CD14-positive monocyte (primary cell): Measurements from ENCODE around the gene PDIA5. TPM values are rescaled to one million over a fixed set of nuclear protein-coding genes. Genes with fewer than 3 reads are reported as not detected.

Experiments used
- DNase-seq, 3 donors: peaks; one replicate each; pipeline ENCODE4 v3.0.0-alpha.2; 2011 to 2022
- H2AFZ ChIP-seq: 2 replicates; pipeline ENCODE4 v1.6.0; 2012; ENCODE audit warnings: mild to moderate bottlenecking, low read depth, low read length, inconsistent platforms; ENCODE audit not compliant: insufficient read depth, poor library complexity, severe bottlenecking
- H3K27ac ChIP-seq, 2 donors: 1 replicate in 1 of 2; 2 replicates in 1 of 2; pipeline ENCODE4 v1.5.1; 2012 to 2013; ENCODE audit warnings: low read length in 2 of 2, control low read depth in 1 of 2, inconsistent platforms in 1 of 2, low read depth in 1 of 2, mild to moderate bottlenecking in 1 of 2
- H3K27me3 ChIP-seq, 2 donors: one replicate each; pipeline versions ENCODE4 v1.6.0 to v1.6.1; 2011 to 2013; ENCODE audit warnings: low read length in 2 of 2; ENCODE audit not compliant: control insufficient read depth in 2 of 2, insufficient read depth in 2 of 2
- H3K36me3 ChIP-seq, 2 donors: replicated peaks in 1 of 2; 1 replicate in 1 of 2; 2 replicates in 1 of 2; pipeline versions ENCODE4 v1.5.1 to v1.6.1; 2012 to 2013; ENCODE audit warnings: low read length in 2 of 2, control low read depth in 1 of 2, inconsistent platforms in 1 of 2, mild to moderate bottlenecking in 1 of 2; ENCODE audit not compliant: insufficient read depth in 2 of 2, control insufficient read depth in 1 of 2
- H3K4me1 ChIP-seq, 2 donors: 1 replicate in 1 of 2; 2 replicates in 1 of 2; pipeline versions ENCODE4 v1.5.1 to v1.6.1; 2012 to 2013; ENCODE audit warnings: low read length in 2 of 2, control low read depth in 1 of 2, inconsistent platforms in 1 of 2, mild to moderate bottlenecking in 1 of 2, moderate library complexity in 1 of 2; ENCODE audit not compliant: insufficient read depth in 2 of 2, control insufficient read depth in 1 of 2
- H3K4me2 ChIP-seq: replicated peaks from 2 replicates; pipeline ENCODE3; 2012; ENCODE audit warnings: low read length, moderate library complexity, mild to moderate bottlenecking; ENCODE audit not compliant: poor library complexity, severe bottlenecking; ENCODE audit errors: extremely low read depth
- H3K4me3 ChIP-seq, 3 experiments: fragments of 200-600 bp in 1 of 3; sonication (generic) in 1 of 3; replicated peaks in 1 of 3; 1 replicate in 2 of 3; 2 replicates in 1 of 3; pipeline ENCODE4 v1.5.1; 2011 to 2013; ENCODE audit warnings: low read length in 3 of 3, mild to moderate bottlenecking in 3 of 3, control low read depth in 2 of 3, low read depth in 2 of 3, inconsistent platforms in 1 of 3, moderate library complexity in 1 of 3
- H3K79me2 ChIP-seq: 2 replicates; pipeline ENCODE4 v1.6.0; 2012; ENCODE audit warnings: mild to moderate bottlenecking, control low read depth, inconsistent platforms, low read length, moderate library complexity; ENCODE audit not compliant: insufficient read depth
- H3K9ac ChIP-seq: 2 replicates; pipeline ENCODE4 v1.6.0; 2017; ENCODE audit warnings: low read length, mild to moderate bottlenecking; ENCODE audit not compliant: insufficient read depth, poor library complexity, severe bottlenecking
- H3K9me3 ChIP-seq, 2 donors: replicated peaks in 1 of 2; 1 replicate in 1 of 2; 2 replicates in 1 of 2; pipeline versions ENCODE4 v1.5.1 to v1.6.1; 2012 to 2013; ENCODE audit warnings: low read length in 2 of 2, control low read depth in 1 of 2; ENCODE audit not compliant: control insufficient read depth in 1 of 2, insufficient read depth in 1 of 2
- H4K20me1 ChIP-seq: 2 replicates; pipeline ENCODE4 v1.6.0; 2012; ENCODE audit warnings: mild to moderate bottlenecking, low read length, control low read depth, moderate library complexity; ENCODE audit not compliant: insufficient read depth
- H3K27ac Mint-ChIP-seq, 7 donors: one replicate each; pipeline ENCODE4 v1.8.0; 2020; ENCODE audit warnings: mild to moderate bottlenecking in 7 of 7, mixed read lengths in 7 of 7, moderate library complexity in 6 of 7, inconsistent platforms in 2 of 7
- H3K27me3 Mint-ChIP-seq, 3 donors: one replicate each; pipeline ENCODE4 v1.8.0; 2021 to 2022; ENCODE audit warnings: low read depth in 3 of 3, mild to moderate bottlenecking in 3 of 3, mixed read lengths in 3 of 3, moderate library complexity in 3 of 3, inconsistent platforms in 1 of 3
- H3K36me3 Mint-ChIP-seq, 2 donors: one replicate each; pipeline ENCODE4 v1.8.0; 2020; ENCODE audit warnings: mixed read lengths in 2 of 2, inconsistent platforms in 1 of 2, mild to moderate bottlenecking in 1 of 2
- H3K4me1 Mint-ChIP-seq: one replicate; pipeline ENCODE4 v1.8.0; 2020; ENCODE audit warnings: mild to moderate bottlenecking, mixed read lengths
- H3K4me3 Mint-ChIP-seq, 2 donors: one replicate each; pipeline ENCODE4 v1.8.0; 2020; ENCODE audit warnings: mild to moderate bottlenecking in 2 of 2, mixed read lengths in 2 of 2, moderate library complexity in 1 of 2
- H3K9me3 Mint-ChIP-seq, 7 donors: one replicate each; pipeline ENCODE4 v1.8.0; 2020 to 2022; ENCODE audit warnings: mixed read lengths in 7 of 7, mild to moderate bottlenecking in 6 of 7, moderate library complexity in 6 of 7, inconsistent platforms in 2 of 7
- WGBS: methylation state at CpG from one replicate; pipeline ENCODE4 v1.1.5; 2013; ENCODE audit warnings: missing lambda C conversion rate; ENCODE audit not compliant: insufficient coverage; 5-methylcytosine and 5-hydroxymethylcytosine counted together
- intact Hi-C, 2 donors: fragments of 100-400 bp; cut with micrococcal nuclease; formaldehyde crosslinking; loops; one replicate each; pipeline versions ENCODE4 v1.15.0 to v1.15.1; 2023
- polyA plus RNA-seq, 3 donors: library from polyadenylated mRNA; depleted of rRNA in 1 of 3; unstranded in 2 of 3; stranded (reverse) in 1 of 3; fragments of 300-500 nt in 2 of 3; fragments of >200 nt in 1 of 3; fragmentation: Illumina TruSeq in 2 of 3; gene quantifications; 1 replicate in 2 of 3; 2 replicates in 1 of 3; pipeline ENCODE4 v1.2.3, GENCODE V29; 2012 to 2021
- TF ChIP-seq, protein P1 (sequence below): fragments of 200-600 bp; IDR thresholded peaks from one replicate; pipeline ENCODE4 v1.8.0; 2022; ENCODE audit warnings: antibody characterized with exemption, mild to moderate bottlenecking

The PDIA5 gene
- polyA plus RNA-seq, 3 donors: 7.1 to 10.0 (median 9.2) TPM

DNA sequence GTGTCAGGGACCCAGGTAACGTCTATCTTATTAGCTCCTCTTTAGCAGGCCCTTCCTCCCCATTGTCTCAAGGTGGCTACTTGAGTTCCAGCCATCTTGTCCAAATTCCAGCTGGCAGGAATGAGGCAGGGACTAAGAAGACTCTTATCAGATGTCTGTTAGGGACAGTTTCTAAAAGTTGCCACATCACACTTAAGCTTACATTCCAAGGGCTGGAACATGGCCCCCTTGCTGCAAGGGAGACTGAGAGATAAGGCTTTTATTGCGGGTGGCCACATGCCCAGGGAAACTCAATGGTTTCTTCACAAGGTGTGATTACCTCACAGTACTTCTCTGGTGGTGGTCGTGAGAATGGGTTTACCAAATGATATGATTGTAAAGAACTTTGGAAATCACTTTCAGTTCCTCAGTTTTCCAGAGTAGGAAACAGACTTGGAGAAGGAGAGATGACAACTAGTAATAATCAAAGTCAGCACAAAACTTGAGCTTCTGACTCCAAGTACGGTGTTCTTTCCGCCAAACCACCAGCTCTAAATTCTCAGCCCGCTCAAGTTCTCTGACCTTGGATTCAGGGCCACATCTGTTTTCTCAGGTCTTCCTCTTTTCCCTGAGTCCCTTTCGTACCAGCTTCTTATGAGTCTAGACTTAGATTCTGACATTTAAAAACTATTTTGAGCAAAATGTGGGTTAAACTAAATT lies 14.2 kb downstream of the PDIA5 start:
- Histone ChIP-seq H3K4me1 (peaks cover 9 to 19% of the 10 kb centered on the region in 2 donors), H3K27ac (no peak overlapping the region), H4K20me1 (peaks cover 13% of the 10 kb centered on the region), H3K79me2 (peaks cover 68% of the 10 kb centered on the region), H3K9me3 (no peaks in the 10 kb centered on the region), H3K27me3 (no peaks in the 10 kb centered on the region), H3K4me3 (no peak overlapping the region), H3K36me3 (no peaks in the 10 kb centered on the region), H3K4me2 (no peak overlapping the region), H3K9ac (no peak overlapping the region), H2AFZ (no peak overlapping the region)
- H3K27me3 Mint-ChIP-seq: peaks cover 0 to 3% (median 0%) of the 10 kb centered on the region in 3 donors
- 60% methylated on average over 2 of the region's 7 CpGs for WGBS
- H3K4me1 Mint-ChIP-seq: peaks cover 50% of the 10 kb centered on the region
- peaks cover 0 to 6% of the 10 kb centered on the region in 2 donors for H3K36me3 Mint-ChIP-seq
- no peak for DNase-seq
- no peak overlapping the region for H3K4me3 Mint-ChIP-seq
- TF ChIP-seq, protein P1, sequence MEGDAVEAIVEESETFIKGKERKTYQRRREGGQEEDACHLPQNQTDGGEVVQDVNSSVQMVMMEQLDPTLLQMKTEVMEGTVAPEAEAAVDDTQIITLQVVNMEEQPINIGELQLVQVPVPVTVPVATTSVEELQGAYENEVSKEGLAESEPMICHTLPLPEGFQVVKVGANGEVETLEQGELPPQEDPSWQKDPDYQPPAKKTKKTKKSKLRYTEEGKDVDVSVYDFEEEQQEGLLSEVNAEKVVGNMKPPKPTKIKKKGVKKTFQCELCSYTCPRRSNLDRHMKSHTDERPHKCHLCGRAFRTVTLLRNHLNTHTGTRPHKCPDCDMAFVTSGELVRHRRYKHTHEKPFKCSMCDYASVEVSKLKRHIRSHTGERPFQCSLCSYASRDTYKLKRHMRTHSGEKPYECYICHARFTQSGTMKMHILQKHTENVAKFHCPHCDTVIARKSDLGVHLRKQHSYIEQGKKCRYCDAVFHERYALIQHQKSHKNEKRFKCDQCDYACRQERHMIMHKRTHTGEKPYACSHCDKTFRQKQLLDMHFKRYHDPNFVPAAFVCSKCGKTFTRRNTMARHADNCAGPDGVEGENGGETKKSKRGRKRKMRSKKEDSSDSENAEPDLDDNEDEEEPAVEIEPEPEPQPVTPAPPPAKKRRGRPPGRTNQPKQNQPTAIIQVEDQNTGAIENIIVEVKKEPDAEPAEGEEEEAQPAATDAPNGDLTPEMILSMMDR: no peak
- intact Hi-C loops: no loop called here
- no peaks in the 10 kb centered on the region for H3K9me3 Mint-ChIP-seq
- peak overlapping the region in 1 of 7 donors; percentile 70 for H3K27ac Mint-ChIP-seq

DNA sequence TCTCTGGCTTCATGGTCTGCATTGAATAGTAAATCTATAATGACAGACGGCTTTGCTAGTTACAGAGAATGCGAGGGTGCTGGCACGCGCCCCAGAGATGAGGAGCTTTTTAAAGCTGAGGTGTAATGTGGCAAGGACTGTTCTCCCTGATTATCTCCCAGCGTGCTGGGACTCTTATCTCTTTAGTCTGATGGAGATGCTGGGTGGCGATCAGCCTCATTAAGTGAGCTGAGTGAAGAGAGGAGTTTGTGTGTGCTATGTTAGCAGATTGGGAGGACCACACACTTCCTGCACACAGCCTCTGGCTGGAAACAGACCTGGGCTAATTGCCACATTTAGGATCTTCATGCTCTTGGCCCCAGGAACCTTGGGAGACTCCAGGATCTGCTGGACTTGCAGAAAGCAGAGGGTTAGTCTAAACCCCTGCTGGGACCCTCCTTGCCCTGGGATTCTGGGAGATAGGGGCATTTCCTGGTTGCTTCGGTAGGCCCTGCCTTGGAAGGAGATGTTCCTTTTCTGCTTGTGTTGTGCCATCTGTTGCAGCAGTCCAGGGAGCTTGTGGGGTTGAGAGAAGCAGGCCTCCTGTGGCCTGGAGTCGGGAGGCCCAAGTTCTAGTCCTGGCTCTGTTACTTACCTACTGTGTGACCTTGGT lies 15.0 kb downstream of the PDIA5 start:
- Histone ChIP-seq H2AFZ (peak overlapping the region; percentile 47), H3K4me1 (peaks cover 9 to 19% of the 10 kb centered on the region in 2 donors), H3K9me3 (no peaks in the 10 kb centered on the region), H3K9ac (peak overlapping the region; percentile 19), H3K27ac (no peak overlapping the region), H3K4me3 (no peak overlapping the region), H3K79me2 (peaks cover 69% of the 10 kb centered on the region), H3K27me3 (no peaks in the 10 kb centered on the region), H3K4me2 (no peak overlapping the region), H3K36me3 (no peaks in the 10 kb centered on the region), H4K20me1 (peaks cover 13% of the 10 kb centered on the region)
- Mint-ChIP-seq H3K4me1 (peaks cover 45% of the 10 kb centered on the region), H3K4me3 (peak overlapping the region in 1 of 2 donors; percentile 2), H3K27me3 (peaks cover 0 to 3% (median 0%) of the 10 kb centered on the region in 3 donors), H3K9me3 (no peaks in the 10 kb centered on the region), H3K27ac (peak overlapping the region in 2 of 7 donors; percentile 19 to 56), H3K36me3 (peaks cover 0 to 11% of the 10 kb centered on the region in 2 donors)
- no peak for DNase-seq
- TF ChIP-seq, protein P1: no peak
- intact Hi-C loops: no loop called here
- 31% methylated on average over 3 of the region's 8 CpGs for WGBS
